GM12878 (cell line): Measurements from ENCODE around the gene OGFOD2. TPM values are rescaled to one million over a fixed set of nuclear protein-coding genes. Genes with fewer than 3 reads are reported as not detected.

Experiments used
- IKZF1 ChIP-seq: fragments of 450-650 bp; conservative IDR thresholded peaks from 2 replicates; pipeline ENCODE4 v1.6.1; 2017; ENCODE audit warnings: antibody characterized with exemption, mild to moderate bottlenecking
- WRNIP1 ChIP-seq: IDR thresholded peaks from 2 replicates; pipeline ENCODE4 v1.6.1; 2011; ENCODE audit warnings: low read depth, low read length, improper control_type of control experiment, borderline replicate concordance
- YBX1 ChIP-seq: fragments of 450-650 bp; IDR thresholded peaks from 2 replicates; pipeline ENCODE4 v1.6.1; 2016; ENCODE audit warnings: antibody characterized with exemption
- ZNF687 ChIP-seq: fragments of 450-650 bp; IDR thresholded peaks from 2 replicates; pipeline ENCODE4 v1.6.1; 2017; ENCODE audit warnings: mild to moderate bottlenecking, moderate library complexity
- polyA plus RNA-seq, 11 experiments: library from polyadenylated mRNA; depleted of rRNA in 4 of 11; unstranded in 6 of 11; stranded (reverse) in 5 of 11; fragments of >200 nt; fragmentation: Nextera tagmentation in 4 of 11; fragmentation: Illumina TruSeq in 1 of 11; extraction: Ambion mirVana in 4 of 11; extraction: Trizol in 1 of 11; gene quantifications; 1 replicate in 1 of 11; 2 replicates in 10 of 11; pipeline versions ENCODE4 v1.2.1 to v1.2.3, GENCODE V29; 2011 to 2016; ENCODE audit warnings: inconsistent platforms in 2 of 11, missing spikeins in 2 of 11, low read depth in 1 of 11
- total RNA-seq, 4 experiments: library from RNA; depleted of rRNA in 3 of 4; stranded (reverse); fragments of >200 nt in 3 of 4; fragmentation: Illumina TruSeq in 1 of 4; extraction: Trizol in 1 of 4; gene quantifications; 2 replicates each; pipeline versions ENCODE4 v1.2.1 to v1.2.3, GENCODE V29; 2013 to 2021
- TF ChIP-seq, protein P1 (sequence below): fragments of 450-650 bp; IDR thresholded peaks from 2 replicates; pipeline ENCODE4 v1.6.1; 2017; ENCODE audit warnings: mild to moderate bottlenecking

OGFOD2 gene
- total and polyA plus RNA-seq, 10 of the 15 experiments (the other 5 are each of a cell fraction or from before 2014, with no cell fraction given), result 0.93 to 29.2 (median 16.3) TPM

DNA sequence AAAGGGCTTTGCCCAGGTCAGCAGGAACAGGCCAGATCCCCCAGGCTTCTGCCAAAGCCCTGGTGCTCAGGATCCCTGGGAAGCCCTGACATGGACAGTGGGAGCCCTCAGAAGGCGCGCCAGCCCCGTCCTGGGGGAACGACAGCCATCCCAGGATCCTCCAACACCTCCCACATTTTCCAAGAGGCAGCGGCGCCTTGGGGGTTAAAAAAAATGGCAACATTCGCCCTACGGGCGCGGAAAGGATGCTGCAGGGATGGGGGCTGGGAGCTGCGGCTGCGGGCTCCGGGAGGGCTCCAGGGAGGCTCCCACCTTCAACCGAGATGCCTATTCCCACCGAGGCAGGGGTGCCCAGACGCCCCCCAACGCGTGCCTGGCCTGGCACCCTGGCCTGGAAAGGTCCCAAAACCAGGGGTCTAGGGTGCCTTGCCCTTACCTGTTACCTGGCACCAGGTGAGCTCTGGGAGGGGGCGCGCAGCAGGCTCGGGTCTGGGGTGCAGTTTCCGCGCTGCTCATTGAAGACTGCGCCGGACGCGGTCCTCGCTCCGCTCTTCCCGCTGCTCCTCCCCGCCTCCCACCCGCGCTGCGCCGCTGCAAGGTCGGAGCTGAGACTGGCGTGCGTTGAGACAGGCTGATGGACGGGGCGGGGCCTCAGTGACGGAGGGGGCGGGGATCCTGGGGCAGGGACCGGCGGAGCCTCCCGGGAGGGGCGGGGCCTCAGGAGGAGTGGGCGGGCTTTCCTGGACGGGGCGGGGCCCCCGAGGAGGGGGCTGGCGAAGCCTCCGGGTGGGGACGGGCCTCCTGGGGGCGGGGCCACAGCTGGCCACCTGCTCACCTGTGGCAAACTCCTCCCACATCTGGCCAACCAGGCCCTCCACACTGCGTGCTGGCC, 8.9 kb upstream of the OGFOD2 start, which contains the start of gene ABCB9 (continued):
- TF ChIP-seq ZNF687 (no peak), WRNIP1 (no peak), IKZF1 (0 out of 2 replicates have a peak, but pooled peaks have one; percentile 19), YBX1 (no peak)
- TF ChIP-seq, protein P1, sequence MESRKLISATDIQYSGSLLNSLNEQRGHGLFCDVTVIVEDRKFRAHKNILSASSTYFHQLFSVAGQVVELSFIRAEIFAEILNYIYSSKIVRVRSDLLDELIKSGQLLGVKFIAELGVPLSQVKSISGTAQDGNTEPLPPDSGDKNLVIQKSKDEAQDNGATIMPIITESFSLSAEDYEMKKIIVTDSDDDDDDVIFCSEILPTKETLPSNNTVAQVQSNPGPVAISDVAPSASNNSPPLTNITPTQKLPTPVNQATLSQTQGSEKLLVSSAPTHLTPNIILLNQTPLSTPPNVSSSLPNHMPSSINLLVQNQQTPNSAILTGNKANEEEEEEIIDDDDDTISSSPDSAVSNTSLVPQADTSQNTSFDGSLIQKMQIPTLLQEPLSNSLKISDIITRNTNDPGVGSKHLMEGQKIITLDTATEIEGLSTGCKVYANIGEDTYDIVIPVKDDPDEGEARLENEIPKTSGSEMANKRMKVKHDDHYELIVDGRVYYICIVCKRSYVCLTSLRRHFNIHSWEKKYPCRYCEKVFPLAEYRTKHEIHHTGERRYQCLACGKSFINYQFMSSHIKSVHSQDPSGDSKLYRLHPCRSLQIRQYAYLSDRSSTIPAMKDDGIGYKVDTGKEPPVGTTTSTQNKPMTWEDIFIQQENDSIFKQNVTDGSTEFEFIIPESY, result no peak
- TF ChIP-seq, all 136 proteins: peak for 5
